ENCODE data around the gene SCUBE1. TPM values are rescaled to one million over a fixed set of nuclear protein-coding genes. Genes with fewer than 3 reads are reported as not detected.

The SCUBE1 gene
- total and polyA plus RNA-seq, 8 donors: 0.04 to 0.41 (median 0.12) TPM; not detected in 3

GRCh38 chr22:43202756-43203410, 140.3 kb downstream of the SCUBE1 start:
- FAIRE-seq (no peak), ATAC-seq (no peak), DNase-seq (no peak)
- Histone ChIP-seq H3K27ac (no peak overlapping the region), H3K36me3 (no peaks in the 10 kb centered on the region), H3K4me3 (no peak overlapping the region), H3K9me3 (no peaks in the 10 kb centered on the region), H3K27me3 (no peaks in the 10 kb centered on the region), H3K4me1 (no peaks in the 10 kb centered on the region)
- no peak for TF ChIP-seq CTCF (IDR thresholded peaks at IDR 0.05)
- 59 to 71% methylated on average over 13 of the region's 13 CpGs for WGBS, 2 donors
- intact Hi-C loops (cut with DNase I): no loop called here

DNA sequence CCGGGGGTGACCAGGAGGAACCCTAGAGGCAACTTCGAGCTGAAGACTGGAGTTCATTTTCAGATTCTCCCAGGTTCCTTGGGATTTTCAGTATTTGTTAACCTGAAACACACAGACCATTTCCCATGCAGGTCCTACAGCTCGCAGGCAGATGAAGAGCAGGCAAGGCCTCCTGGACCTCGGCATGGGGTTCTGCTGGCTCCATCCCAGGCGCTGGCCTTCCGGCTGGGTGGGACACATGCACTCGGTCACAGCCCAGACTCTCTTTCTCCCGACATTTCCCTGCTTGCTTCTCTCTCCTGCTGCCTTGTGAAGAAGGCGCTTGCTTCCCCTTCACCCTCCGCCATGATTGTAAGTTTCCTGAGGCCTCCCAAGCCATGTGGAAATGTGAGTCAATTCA, 140.8 kb downstream of the SCUBE1 start:
- FAIRE-seq: no peak
- TF ChIP-seq CTCF (IDR thresholded peaks at IDR 0.05): no peak
- Histone ChIP-seq H3K9me3 (no peaks in the 10 kb centered on the region), H3K36me3 (no peaks in the 10 kb centered on the region), H3K4me1 (no peaks in the 10 kb centered on the region), H3K4me3 (no peak overlapping the region), H3K27ac (no peak overlapping the region), H3K27me3 (no peaks in the 10 kb centered on the region)
- ATAC-seq: no peak
- 88 to 95% methylated on average over 10 of the region's 10 CpGs for WGBS, 2 donors
- no peak for DNase-seq
- intact Hi-C loops (cut with DNase I): no loop called here

- no peaks in the 10 kb centered on the region for H3K4me1 ChIP-seq
- no peaks in the 10 kb centered on the region for H3K27me3 ChIP-seq
- H3K9me3 ChIP-seq: no peaks in the 10 kb centered on the region
- no peak for FAIRE-seq
- no peak for DNase-seq
- no peak for ATAC-seq
- H3K36me3 ChIP-seq: no peaks in the 10 kb centered on the region
- H3K27ac ChIP-seq: no peak overlapping the region
- intact Hi-C loops (cut with DNase I): no loop called here
- no peak overlapping the region for H3K4me3 ChIP-seq
- WGBS, 2 donors: 87 to 90% methylated on average over 26 of the region's 26 CpGs
- no peak for TF ChIP-seq CTCF (IDR thresholded peaks at IDR 0.05)
Observed at GRCh38 chr22:43201486-43202219, 141.5 kb downstream of the SCUBE1 start.

DNA sequence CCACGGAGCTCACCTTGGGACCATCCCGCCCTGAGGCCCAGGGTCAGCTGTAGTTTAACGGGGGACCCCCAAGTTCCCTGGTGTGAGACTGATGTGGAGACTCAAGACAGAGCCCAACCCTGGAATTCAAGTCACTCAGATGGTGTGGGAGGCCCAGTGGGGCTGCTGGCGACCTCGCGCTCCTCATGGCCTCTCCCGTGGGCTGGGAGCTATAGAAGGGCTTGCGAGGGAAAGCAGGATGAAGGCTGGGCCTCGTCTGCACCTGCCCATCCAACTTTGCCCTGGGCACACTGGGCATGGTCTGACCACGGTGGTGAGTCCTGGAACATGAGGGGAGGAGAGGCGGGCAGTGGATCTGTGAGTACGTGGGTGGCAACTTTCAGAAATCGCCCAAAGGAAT, 142.6 kb downstream of the SCUBE1 start:
- WGBS, 2 donors: 77 to 82% methylated on average over 13 of the region's 13 CpGs
- no peak overlapping the region for H3K4me3 ChIP-seq
- no peak for TF ChIP-seq CTCF (IDR thresholded peaks at IDR 0.05)
- no peak overlapping the region for H3K27ac ChIP-seq
- DNase-seq (no peak), FAIRE-seq (no peak), ATAC-seq (no peak)
- intact Hi-C loops (cut with DNase I): no loop called here
- H3K4me1 ChIP-seq: no peaks in the 10 kb centered on the region
- no peaks in the 10 kb centered on the region for H3K36me3 ChIP-seq
- H3K9me3 ChIP-seq: no peaks in the 10 kb centered on the region
- peaks cover 0 to under 1% (median 0%) of the 10 kb centered on the region in 4 donors for H3K27me3 ChIP-seq

DNA sequence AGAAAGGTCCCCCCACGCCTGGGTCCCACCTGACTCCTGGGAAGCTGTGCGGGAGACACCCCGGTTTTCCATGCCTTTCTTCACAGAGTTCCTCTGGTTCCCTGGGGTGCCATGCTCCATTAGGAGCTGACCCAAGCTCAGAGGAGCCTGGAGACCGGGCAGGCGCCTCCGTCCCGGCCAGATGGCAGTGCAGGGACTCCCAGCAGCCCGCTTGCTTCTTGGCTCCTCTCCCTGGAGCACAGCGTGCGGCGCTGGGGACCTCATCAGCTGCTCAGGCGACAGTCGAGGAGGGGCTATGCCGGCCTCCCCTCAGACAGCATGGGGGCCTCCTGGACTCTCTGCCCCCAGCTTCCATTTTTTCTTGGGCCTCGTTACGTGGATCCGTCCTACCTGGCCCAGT, 143.1 kb downstream of the SCUBE1 start:
- intact Hi-C loops (cut with DNase I): no loop called here
- Histone ChIP-seq H3K27me3 (peaks cover 0 to 6% (median 0%) of the 10 kb centered on the region in 4 donors), H3K4me3 (no peak overlapping the region), H3K4me1 (no peaks in the 10 kb centered on the region), H3K27ac (no peak overlapping the region), H3K36me3 (no peaks in the 10 kb centered on the region), H3K9me3 (no peaks in the 10 kb centered on the region)
- 73 to 85% methylated on average over 14 to 17 of the region's 17 CpGs for WGBS, 2 donors
- ATAC-seq (no peak), FAIRE-seq (no peak), DNase-seq (peak in 1 of 6 donors; percentile 51)
- TF ChIP-seq CTCF (IDR thresholded peaks at IDR 0.05): no peak

Data from pancreas (tissue), 10 donors.